T-cell (primary cell): ENCODE results near the gene ARHGAP24. TPM values are rescaled to one million over a fixed set of nuclear protein-coding genes. Genes with fewer than 3 reads are reported as not detected.

ENCODE experiments used
- ATAC-seq, 4 experiments: fragments of 200-7000 bp in 3 of 4; fragments of 150-1000 bp in 1 of 4; cut with Tn5 transposase; replicated peaks in 1 of 4; 1 replicate in 3 of 4; 2 replicates in 1 of 4; pipeline ENCODE4 v1.10.0; 2021; ENCODE audit warnings: moderate library complexity in 3 of 4, mild to moderate bottlenecking in 2 of 4, moderate number of reproducible peaks in 1 of 4
- CTCF ChIA-PET, 2 donors: fragments of 300-600 bp; sonication (Branson Sonifier 250); formaldehyde crosslinking; loops; one replicate each; lab custom pipeline; 2022; ENCODE audit warnings: antibody characterized with exemption in 2 of 2; lab: Charles Lee
- POLR2A ChIA-PET, 2 donors: fragments of 300-600 bp; sonication (Branson Sonifier 250); formaldehyde crosslinking; loops; one replicate each; lab custom pipeline; 2022; ENCODE audit warnings: antibody characterized with exemption in 2 of 2; lab: Charles Lee
- DNase-seq, 35 experiments: peaks; one replicate each; pipeline versions ENCODE4 v3.0.0 to v3.0.0-alpha.2; 2013 to 2023
- H3K27ac ChIP-seq: one replicate; pipeline ENCODE4 v1.5.1; 2013; ENCODE audit warnings: low read length
- H3K27me3 ChIP-seq, 2 experiments: replicated peaks in 1 of 2; 1 replicate in 1 of 2; 2 replicates in 1 of 2; pipeline versions ENCODE4 v1.6.1 to v1.7.0; 2013; ENCODE audit warnings: low read length in 1 of 2, mixed read lengths in 1 of 2; ENCODE audit not compliant: control insufficient read depth in 2 of 2, insufficient read depth in 2 of 2; ENCODE audit errors: extremely low read depth in 1 of 2
- H3K36me3 ChIP-seq, 2 donors: 1 replicate in 1 of 2; 2 replicates in 1 of 2; pipeline versions ENCODE4 v1.6.1 to v1.7.0; 2013; ENCODE audit warnings: low read length in 1 of 2; ENCODE audit not compliant: control insufficient read depth in 2 of 2, insufficient read depth in 1 of 2; ENCODE audit errors: extremely low read depth in 1 of 2
- H3K4me1 ChIP-seq, 2 experiments: 1 replicate in 1 of 2; 2 replicates in 1 of 2; pipeline versions ENCODE4 v1.6.1 to v1.7.0; 2013; ENCODE audit warnings: low read length in 2 of 2, mixed read lengths in 1 of 2; ENCODE audit not compliant: insufficient read depth in 2 of 2, control insufficient read depth in 1 of 2; ENCODE audit errors: extremely low read depth in 1 of 2
- H3K4me3 ChIP-seq, 2 donors: 1 replicate in 1 of 2; 2 replicates in 1 of 2; pipeline versions ENCODE4 v1.5.1 to v1.7.0; 2013; ENCODE audit warnings: mild to moderate bottlenecking in 2 of 2, low read length in 1 of 2, moderate library complexity in 1 of 2; ENCODE audit not compliant: control insufficient read depth in 1 of 2; ENCODE audit errors: extremely low read depth in 1 of 2
- H3K9me3 ChIP-seq: 2 replicates; pipeline ENCODE4 v1.7.0; 2013
- H3K27ac Mint-ChIP-seq, 2 donors: one replicate each; pipeline ENCODE4 v1.8.0; 2020 to 2021; ENCODE audit warnings: mild to moderate bottlenecking in 2 of 2, mixed read lengths in 2 of 2
- H3K27me3 Mint-ChIP-seq, 2 donors: one replicate each; pipeline ENCODE4 v1.8.0; 2021 to 2022; ENCODE audit warnings: mixed read lengths in 2 of 2
- H3K36me3 Mint-ChIP-seq: one replicate; pipeline ENCODE4 v1.8.0; 2021; ENCODE audit warnings: mixed read lengths
- H3K4me1 Mint-ChIP-seq, 3 donors: one replicate each; pipeline ENCODE4 v1.8.0; 2020 to 2022; ENCODE audit warnings: mixed read lengths in 3 of 3, mild to moderate bottlenecking in 1 of 3
- H3K4me3 Mint-ChIP-seq, 3 donors: one replicate each; pipeline ENCODE4 v1.8.0; 2020 to 2022; ENCODE audit warnings: mild to moderate bottlenecking in 3 of 3, mixed read lengths in 3 of 3, moderate library complexity in 3 of 3
- H3K9me3 Mint-ChIP-seq, 3 donors: one replicate each; pipeline ENCODE4 v1.8.0; 2020 to 2022; ENCODE audit warnings: mixed read lengths in 3 of 3
- WGBS: methylation state at CpG from one replicate; pipeline ENCODE4 v1.1.5; 2013; ENCODE audit warnings: missing lambda C conversion rate; ENCODE audit not compliant: insufficient coverage; 5-methylcytosine and 5-hydroxymethylcytosine counted together
- total RNA-seq, 35 experiments: library from RNA in 6 of 35; stranded (reverse) in 6 of 35; fragments of 120-200 nt in 1 of 35; gene quantifications; one replicate each; pipeline versions ENCODE4 v1.2.1 to v1.2.4 and lab custom pipeline; 2013 to 2026

The ARHGAP24 gene
- total RNA-seq, 5 donors from 2014 or later (not counting 1 experiment from before 2014, with no cell fraction given), result 0.45 to 2.7 (median 1.8) TPM

DNA sequence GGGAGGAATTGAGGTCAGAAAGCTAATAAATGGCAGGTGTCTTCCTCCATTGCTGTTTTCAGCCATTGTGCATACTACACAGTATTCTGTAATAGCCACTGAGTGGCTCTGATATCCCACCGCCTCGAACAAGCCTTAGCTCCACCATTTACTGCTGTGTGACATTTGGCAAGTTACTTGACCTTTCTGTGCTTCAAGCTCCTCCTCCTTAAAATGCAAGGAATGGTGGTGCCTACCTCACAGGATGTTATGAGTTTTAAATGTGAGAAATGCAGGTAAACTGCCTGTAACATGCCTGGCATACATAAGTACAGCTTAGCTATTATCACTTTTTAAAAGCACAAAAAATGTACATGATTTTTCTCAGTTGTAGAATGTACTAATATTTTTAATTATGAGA, 464.0 kb downstream of the ARHGAP24 start:
- H3K27ac ChIP-seq, result no peak overlapping the region
- DNase-seq (no peak), ATAC-seq (no peak)
- WGBS, result no CpG with 5 or more reads among the region's 2 CpGs
- no peak overlapping the region for H3K4me3 Mint-ChIP-seq
- H3K36me3 ChIP-seq, result no peaks in the 10 kb centered on the region
- no peaks in the 10 kb centered on the region for H3K9me3 ChIP-seq
- no peak overlapping the region for H3K27ac Mint-ChIP-seq
- POLR2A ChIA-PET, result no interaction called here
- no peaks in the 10 kb centered on the region for H3K27me3 Mint-ChIP-seq
- no peak overlapping the region for H3K4me3 ChIP-seq
- no peaks in the 10 kb centered on the region for H3K4me1 Mint-ChIP-seq
- peaks cover 0 to 4% (median 0%) of the 10 kb centered on the region in 3 donors for H3K9me3 Mint-ChIP-seq
- no peaks in the 10 kb centered on the region for H3K4me1 ChIP-seq
- H3K27me3 ChIP-seq, result no peaks in the 10 kb centered on the region
- CTCF ChIA-PET, result no interaction called here
- H3K36me3 Mint-ChIP-seq, result no peaks in the 10 kb centered on the region

- Histone ChIP-seq H3K27ac (no peak overlapping the region), H3K4me1 (no peaks in the 10 kb centered on the region), H3K9me3 (no peaks in the 10 kb centered on the region), H3K36me3 (no peaks in the 10 kb centered on the region), H3K4me3 (no peak overlapping the region), H3K27me3 (no peaks in the 10 kb centered on the region)
- ChIA-PET POLR2A (no interaction called here), CTCF (no interaction called here)
- Mint-ChIP-seq H3K27me3 (no peaks in the 10 kb centered on the region), H3K36me3 (no peaks in the 10 kb centered on the region), H3K9me3 (peaks cover 0 to 4% (median 0%) of the 10 kb centered on the region in 3 donors), H3K4me3 (no peak overlapping the region), H3K4me1 (no peaks in the 10 kb centered on the region), H3K27ac (no peak overlapping the region)
- WGBS, result no CpG with 5 or more reads among the region's 6 CpGs
- ATAC-seq (no peak), DNase-seq (no peak)
These were observed 464.6 kb downstream of the ARHGAP24 start for GRCh38 chr4:85939595-85939994.

- no peak for ATAC-seq
These were observed 465.2 kb downstream of the ARHGAP24 start for GRCh38 chr4:85940151-85940550.

DNA sequence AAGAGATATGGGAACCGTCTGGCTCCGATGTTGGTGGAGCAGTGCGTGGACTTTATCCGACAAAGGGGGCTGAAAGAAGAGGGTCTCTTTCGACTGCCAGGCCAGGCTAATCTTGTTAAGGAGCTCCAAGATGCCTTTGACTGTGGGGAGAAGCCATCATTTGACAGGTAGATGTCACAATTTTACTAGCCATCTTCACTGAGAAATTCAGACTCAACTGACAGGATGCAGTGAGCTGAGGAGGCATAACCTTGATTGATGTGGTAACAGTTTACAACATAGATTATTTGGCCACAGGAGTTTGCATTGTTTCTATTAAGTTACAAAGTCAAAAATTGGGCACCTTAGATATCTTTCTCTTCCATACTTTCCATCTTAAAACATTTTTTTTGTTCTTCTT, 467.2 kb downstream of the ARHGAP24 start:
- no peak overlapping the region for H3K4me3 ChIP-seq
- no peak overlapping the region for H3K27ac Mint-ChIP-seq
- H3K27ac ChIP-seq, result no peak overlapping the region
- POLR2A ChIA-PET, result no interaction called here
- no peaks in the 10 kb centered on the region for H3K36me3 ChIP-seq
- no peaks in the 10 kb centered on the region for H3K9me3 ChIP-seq
- WGBS, result 84% methylated on average over 5 of the region's 5 CpGs
- no peaks in the 10 kb centered on the region for H3K27me3 Mint-ChIP-seq
- CTCF ChIA-PET, result no interaction called here
- ATAC-seq (no peak), DNase-seq (no peak)
- no peak overlapping the region for H3K4me3 Mint-ChIP-seq
- no peaks in the 10 kb centered on the region for H3K4me1 ChIP-seq
- H3K36me3 Mint-ChIP-seq, result no peaks in the 10 kb centered on the region
- no peaks in the 10 kb centered on the region for H3K27me3 ChIP-seq
- H3K9me3 Mint-ChIP-seq, result no peaks in the 10 kb centered on the region
- H3K4me1 Mint-ChIP-seq, result no peaks in the 10 kb centered on the region

More at GRCh38 chr4:85940151-85940550, 465.2 kb downstream of the ARHGAP24 start:
- no peaks in the 10 kb centered on the region for H3K4me1 Mint-ChIP-seq
- Histone ChIP-seq H3K36me3 (no peaks in the 10 kb centered on the region), H3K4me1 (no peaks in the 10 kb centered on the region), H3K27me3 (no peaks in the 10 kb centered on the region), H3K27ac (no peak overlapping the region), H3K9me3 (no peaks in the 10 kb centered on the region), H3K4me3 (no peak overlapping the region)
- H3K4me3 Mint-ChIP-seq, result no peak overlapping the region
- DNase-seq, result no peak
- ChIA-PET CTCF (no interaction called here), POLR2A (no interaction called here)
- no peaks in the 10 kb centered on the region for H3K36me3 Mint-ChIP-seq
- no peak overlapping the region for H3K27ac Mint-ChIP-seq
- H3K27me3 Mint-ChIP-seq, result no peaks in the 10 kb centered on the region
- peaks cover 0 to 4% (median 0%) of the 10 kb centered on the region in 3 donors for H3K9me3 Mint-ChIP-seq

DNA sequence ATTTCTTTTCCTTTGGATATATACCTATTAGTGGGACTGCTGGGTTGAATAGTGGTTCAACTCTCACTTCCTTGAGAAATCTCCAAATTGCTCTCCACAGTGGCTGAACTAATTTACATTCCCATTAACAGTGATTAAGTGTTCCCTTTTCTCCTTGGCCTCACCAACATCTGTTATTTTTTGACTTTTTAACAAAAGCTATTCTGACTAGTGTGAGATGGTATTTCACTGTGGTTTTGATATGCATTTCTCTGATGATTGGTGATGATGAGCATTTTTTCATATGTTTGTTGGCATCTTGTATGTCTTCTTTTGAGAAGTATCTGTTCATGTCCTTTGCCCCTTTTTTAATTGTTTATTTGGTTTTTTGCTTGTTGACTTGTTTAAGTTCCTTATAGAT, 471.9 kb downstream of the ARHGAP24 start:
- Histone ChIP-seq H3K9me3 (no peaks in the 10 kb centered on the region), H3K4me1 (no peaks in the 10 kb centered on the region), H3K27me3 (no peaks in the 10 kb centered on the region), H3K27ac (no peak overlapping the region), H3K4me3 (no peak overlapping the region), H3K36me3 (no peaks in the 10 kb centered on the region)
- ChIA-PET CTCF (no interaction called here), POLR2A (no interaction called here)
- Mint-ChIP-seq H3K36me3 (no peaks in the 10 kb centered on the region), H3K4me1 (no peaks in the 10 kb centered on the region), H3K9me3 (no peaks in the 10 kb centered on the region), H3K27me3 (no peaks in the 10 kb centered on the region), H3K4me3 (no peak overlapping the region), H3K27ac (no peak overlapping the region)
- ATAC-seq, result no peak
- DNase-seq, result no peak

GRCh38 chr4:85951099-85951498, 476.1 kb downstream of the ARHGAP24 start:
- Mint-ChIP-seq H3K4me3 (no peak overlapping the region), H3K27me3 (no peaks in the 10 kb centered on the region), H3K9me3 (no peaks in the 10 kb centered on the region), H3K27ac (no peak overlapping the region), H3K36me3 (no peaks in the 10 kb centered on the region), H3K4me1 (no peaks in the 10 kb centered on the region)
- H3K9me3 ChIP-seq, result no peaks in the 10 kb centered on the region
- CTCF ChIA-PET, result no interaction called here
- ATAC-seq, result no peak
- no peaks in the 10 kb centered on the region for H3K27me3 ChIP-seq
- H3K4me3 ChIP-seq, result no peak overlapping the region
- 82% methylated on average over 1 of the region's 3 CpGs for WGBS
- POLR2A ChIA-PET, result no interaction called here
- no peaks in the 10 kb centered on the region for H3K4me1 ChIP-seq
- H3K27ac ChIP-seq, result no peak overlapping the region
- no peak for DNase-seq
- H3K36me3 ChIP-seq, result no peaks in the 10 kb centered on the region

GRCh38 chr4:85952528-85952927, 477.6 kb downstream of the ARHGAP24 start:
- H3K36me3 Mint-ChIP-seq, result no peaks in the 10 kb centered on the region
- H3K27me3 ChIP-seq, result no peaks in the 10 kb centered on the region
- no CpG with 5 or more reads among the region's 3 CpGs for WGBS
- H3K27ac Mint-ChIP-seq, result no peak overlapping the region
- H3K4me1 ChIP-seq, result no peaks in the 10 kb centered on the region
- H3K4me3 Mint-ChIP-seq, result no peak overlapping the region
- H3K27me3 Mint-ChIP-seq, result no peaks in the 10 kb centered on the region
- H3K4me3 ChIP-seq, result no peak overlapping the region
- no peak overlapping the region for H3K27ac ChIP-seq
- no peaks in the 10 kb centered on the region for H3K9me3 ChIP-seq
- CTCF ChIA-PET, result no interaction called here
- no peak for ATAC-seq
- no peak for DNase-seq
- H3K4me1 Mint-ChIP-seq, result no peaks in the 10 kb centered on the region
- POLR2A ChIA-PET, result no interaction called here
- no peaks in the 10 kb centered on the region for H3K9me3 Mint-ChIP-seq
- H3K36me3 ChIP-seq, result no peaks in the 10 kb centered on the region
